KMS-11 (cell line): ENCODE data around the gene CLEC9A.

Experiments
- H2AFZ ChIP-seq: fragments of 200-600 bp; sonication (generic); 2 replicates; pipeline ENCODE4 v1.6.1; 2016; ENCODE audit warnings: antibody characterized with exemption, mixed run types, low read depth
- H3K27ac ChIP-seq: fragments of 200-600 bp; sonication (generic); 2 replicates; pipeline ENCODE4 v1.6.1; 2016; ENCODE audit warnings: mild to moderate bottlenecking, mixed run types
- H3K27me3 ChIP-seq: fragments of 200-600 bp; sonication (generic); 2 replicates; pipeline ENCODE4 v1.6.1; 2017; ENCODE audit warnings: mild to moderate bottlenecking, low read depth, mixed run types, moderate library complexity; ENCODE audit not compliant: insufficient read depth
- H3K36me3 ChIP-seq: fragments of 200-600 bp; sonication (generic); 2 replicates; pipeline ENCODE4 v1.6.1; 2017; ENCODE audit warnings: mild to moderate bottlenecking, mixed run types; ENCODE audit not compliant: insufficient read depth
- H3K4me1 ChIP-seq: fragments of 200-600 bp; sonication (generic); 2 replicates; pipeline ENCODE4 v1.6.1; 2016; ENCODE audit warnings: mild to moderate bottlenecking, low read depth, mixed run types; ENCODE audit not compliant: poor library complexity, severe bottlenecking
- H3K4me2 ChIP-seq: fragments of 200-600 bp; sonication (generic); 2 replicates; pipeline ENCODE4 v1.7.0; 2016; ENCODE audit warnings: mild to moderate bottlenecking, mixed run types
- H3K4me3 ChIP-seq: fragments of 200-600 bp; sonication (generic); IDR thresholded peaks from 2 replicates; pipeline ENCODE4 v1.6.1; 2017; ENCODE audit warnings: low read depth, low read length, mixed read lengths; ENCODE audit not compliant: insufficient read depth
- H3K79me2 ChIP-seq: fragments of 200-600 bp; sonication (generic); 2 replicates; pipeline ENCODE4 v1.6.1; 2016; ENCODE audit warnings: low read depth, mixed run types; ENCODE audit not compliant: insufficient read depth
- H3K9ac ChIP-seq: fragments of 200-600 bp; sonication (generic); 2 replicates; pipeline ENCODE4 v1.6.1; 2016; ENCODE audit warnings: mild to moderate bottlenecking, mixed run types
- H4K20me1 ChIP-seq: fragments of 200-600 bp; sonication (generic); 2 replicates; pipeline ENCODE4 v1.6.1; 2016; ENCODE audit warnings: mild to moderate bottlenecking, mixed run types; ENCODE audit not compliant: insufficient read depth
- CTCF ChIP-seq: fragments of 200-600 bp; sonication (generic); conservative IDR thresholded peaks from 2 replicates; pipeline ENCODE4 v1.6.1; 2017; ENCODE audit warnings: low read depth, mild to moderate bottlenecking, antibody characterized with exemption, low read length, moderate library complexity, mixed read lengths

CLEC9A gene

GRCh38 chr12:10065241-10065640 is 34.8 kb downstream of the CLEC9A start:
- H3K36me3 ChIP-seq = no peaks in the 10 kb centered on the region
- H3K4me1 ChIP-seq = peaks cover 30% of the 10 kb centered on the region
- no peaks in the 10 kb centered on the region for H4K20me1 ChIP-seq
- H3K4me3 ChIP-seq = no peak overlapping the region
- H3K27me3 ChIP-seq = no peaks in the 10 kb centered on the region
- H3K27ac ChIP-seq = peak overlapping the region; percentile 20; the same call in 1 of the 2 replicates
- H3K9ac ChIP-seq = peak overlapping the region; percentile 18; the same call in 1 of the 2 replicates
- no peak for TF ChIP-seq CTCF
- no peaks in the 10 kb centered on the region for H3K79me2 ChIP-seq
- peak overlapping the region; percentile 71 for H3K4me2 ChIP-seq
- no peak overlapping the region; the same call in 1 of the 2 replicates for H2AFZ ChIP-seq

GRCh38 chr12:10067264-10067663 is 36.8 kb downstream of the CLEC9A start:
- no peak overlapping the region for H2AFZ ChIP-seq
- no peak overlapping the region for H3K27ac ChIP-seq
- H3K4me1 ChIP-seq = peaks cover 37% of the 10 kb centered on the region
- no peaks in the 10 kb centered on the region for H3K79me2 ChIP-seq
- no peaks in the 10 kb centered on the region for H4K20me1 ChIP-seq
- H3K36me3 ChIP-seq = no peaks in the 10 kb centered on the region
- no peak overlapping the region for H3K4me3 ChIP-seq
- no peak overlapping the region for H3K9ac ChIP-seq
- H3K4me2 ChIP-seq = no peak overlapping the region
- no peak for TF ChIP-seq CTCF
- H3K27me3 ChIP-seq = no peaks in the 10 kb centered on the region

DNA sequence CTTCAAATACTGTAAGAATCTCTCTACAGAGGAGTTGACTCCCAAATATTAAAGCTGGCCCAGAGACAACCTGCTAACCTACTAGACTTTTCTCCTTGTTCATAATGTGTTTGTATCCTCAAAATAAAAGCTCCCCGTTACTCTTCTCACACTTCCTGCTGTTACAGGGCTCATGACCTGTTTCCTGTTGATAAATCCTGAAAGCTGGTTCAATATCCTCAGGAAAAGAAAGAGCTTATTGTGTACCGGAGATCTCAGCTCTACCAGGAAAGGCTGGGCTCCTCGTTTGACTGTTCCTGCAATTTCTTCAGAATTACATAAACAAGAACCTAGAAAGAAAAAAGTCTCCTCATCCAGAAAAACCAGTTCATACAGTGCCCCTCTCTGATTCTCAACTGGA is 37.5 kb downstream of the CLEC9A start:
- Histone ChIP-seq H3K4me2 (no peak overlapping the region), H3K27me3 (no peaks in the 10 kb centered on the region), H3K4me1 (peaks cover 37% of the 10 kb centered on the region), H4K20me1 (no peaks in the 10 kb centered on the region), H3K9ac (no peak overlapping the region), H3K27ac (no peak overlapping the region), H3K36me3 (no peaks in the 10 kb centered on the region), H2AFZ (no peak overlapping the region), H3K79me2 (no peaks in the 10 kb centered on the region), H3K4me3 (no peak overlapping the region)
- no peak for TF ChIP-seq CTCF

DNA sequence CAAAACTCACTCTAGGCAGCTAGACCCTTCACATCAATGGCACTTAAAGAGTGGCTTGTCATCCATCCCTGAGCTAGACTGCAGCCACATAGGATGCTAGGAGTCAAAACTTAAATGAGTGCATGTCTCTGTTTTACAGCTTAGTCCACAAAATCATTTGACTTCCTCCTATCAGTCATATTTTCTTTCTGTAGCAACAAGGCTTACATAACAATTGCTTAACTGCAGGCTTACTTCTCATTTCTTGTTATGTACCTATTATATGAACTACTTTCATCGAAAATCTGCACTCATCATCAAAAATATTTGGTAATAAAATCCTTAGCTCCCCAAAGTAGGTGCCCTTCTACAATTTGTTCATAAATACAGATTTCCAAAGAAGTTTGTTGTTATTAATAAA is 38.2 kb downstream of the CLEC9A start:
- Histone ChIP-seq H3K79me2 (no peaks in the 10 kb centered on the region), H3K4me1 (peaks cover 37% of the 10 kb centered on the region), H2AFZ (no peak overlapping the region), H3K4me2 (no peak overlapping the region), H3K9ac (no peak overlapping the region), H3K4me3 (no peak overlapping the region), H3K27ac (no peak overlapping the region), H3K36me3 (no peaks in the 10 kb centered on the region), H3K27me3 (no peaks in the 10 kb centered on the region), H4K20me1 (no peaks in the 10 kb centered on the region)
- no peak for TF ChIP-seq CTCF

GRCh38 chr12:10069099-10069498 is 38.6 kb downstream of the CLEC9A start:
- TF ChIP-seq CTCF = no peak
- no peak overlapping the region for H3K27ac ChIP-seq
- no peaks in the 10 kb centered on the region for H4K20me1 ChIP-seq
- no peak overlapping the region for H2AFZ ChIP-seq
- no peak overlapping the region for H3K4me2 ChIP-seq
- no peak overlapping the region for H3K9ac ChIP-seq
- no peaks in the 10 kb centered on the region for H3K36me3 ChIP-seq
- H3K79me2 ChIP-seq = no peaks in the 10 kb centered on the region
- H3K4me1 ChIP-seq = peaks cover 37% of the 10 kb centered on the region
- no peaks in the 10 kb centered on the region for H3K27me3 ChIP-seq
- no peak overlapping the region for H3K4me3 ChIP-seq
